HepG2 (cell line): ENCODE data around the gene MYL3. TPM values are rescaled to one million over a fixed set of nuclear protein-coding genes. Genes with fewer than 3 reads are reported as not detected.
A peak's percentile ranks its signal among the peaks of the same experiment; 100 is the strongest.

Experiments used
- ASH2L ChIP-seq: fragments of 300-600, 200-600 bp; sonication (generic); IDR thresholded peaks from 2 replicates; pipeline ENCODE4 v1.7.0; 2017; ENCODE audit warnings: low read depth, mild to moderate bottlenecking, moderate library complexity, mixed read lengths, low read length; ENCODE audit not compliant: insufficient read length
- CREB1 ChIP-seq, 2 experiments: fragments of 450-650 bp in 1 of 2; IDR thresholded peaks; 2 replicates each; pipeline ENCODE4 v1.6.1; 2016 to 2017; ENCODE audit warnings: control low read depth in 1 of 2, mild to moderate bottlenecking in 1 of 2, missing compliant biosample characterization in 1 of 2, missing genetic modification characterization in 1 of 2
- ELF3 ChIP-seq: IDR thresholded peaks from 2 replicates; pipeline ENCODE4 v1.6.1; 2016; ENCODE audit warnings: missing genetic modification reagents, missing compliant biosample characterization
- FOSL2 ChIP-seq: sonication (generic); formaldehyde crosslinking; IDR thresholded peaks from 2 replicates; pipeline ENCODE4 v1.4.0; 2020; ENCODE audit warnings: missing genetic modification reagents
- GABPB1 ChIP-seq: IDR thresholded peaks from 2 replicates; pipeline ENCODE4 v1.6.1; 2016; ENCODE audit warnings: mild to moderate bottlenecking, missing genetic modification reagents, moderate library complexity, missing compliant biosample characterization
- HNRNPK ChIP-seq: fragments of 200-400 bp; formaldehyde crosslinking; IDR thresholded peaks from 2 replicates; pipeline ENCODE4 v1.6.1; 2018; ENCODE audit warnings: low read length, low read depth, moderate library complexity, mild to moderate bottlenecking; ENCODE audit not compliant: poor library complexity, severe bottlenecking
- MXI1 ChIP-seq: IDR thresholded peaks from 3 replicates; pipeline ENCODE4 v1.6.1; 2012; ENCODE audit warnings: low read depth, low read length, inconsistent platforms, borderline replicate concordance
- POGZ ChIP-seq: sonication (generic); formaldehyde crosslinking; IDR thresholded peaks from 2 replicates; pipeline ENCODE4 v1.4.0; 2020; ENCODE audit warnings: mild to moderate bottlenecking, missing genetic modification reagents
- POLR2AphosphoS2 ChIP-seq: IDR thresholded peaks from 2 replicates; pipeline ENCODE4 v1.6.1; 2011; ENCODE audit warnings: low read depth, low read length, improper control_type of control experiment
- RFX1 ChIP-seq: fragments of 450-650 bp; IDR thresholded peaks from 2 replicates; pipeline ENCODE4 v1.6.1; 2017
- RXRB ChIP-seq: IDR thresholded peaks from 2 replicates; pipeline ENCODE4 v1.6.1; 2016; ENCODE audit warnings: borderline replicate concordance, missing genetic modification reagents, missing compliant biosample characterization
- SAP130 ChIP-seq: IDR thresholded peaks from 2 replicates; pipeline ENCODE4 v1.6.1; 2016; ENCODE audit warnings: low read depth
- SMYD3 ChIP-seq: sonication (generic); formaldehyde crosslinking; IDR thresholded peaks from 2 replicates; pipeline ENCODE4 v1.8.1; 2023; ENCODE audit warnings: mild to moderate bottlenecking, missing genetic modification reagents
- SRSF9 ChIP-seq: fragments of 200-400 bp; formaldehyde crosslinking; IDR thresholded peaks from 2 replicates; pipeline ENCODE4 v1.6.1; 2018; ENCODE audit warnings: borderline replicate concordance, mild to moderate bottlenecking, low read depth, low read length; ENCODE audit not compliant: insufficient read depth, poor library complexity, severe bottlenecking
- ZBTB42 ChIP-seq: sonication (generic); formaldehyde crosslinking; IDR thresholded peaks from 2 replicates; pipeline ENCODE4 v1.5.0; 2020; ENCODE audit warnings: mild to moderate bottlenecking, missing genetic modification reagents
- ZC3H13 ChIP-seq: sonication (generic); formaldehyde crosslinking; IDR thresholded peaks from 2 replicates; pipeline ENCODE4 v1.8.1; 2023; ENCODE audit warnings: mild to moderate bottlenecking, missing genetic modification reagents, moderate library complexity
- ZFY ChIP-seq: sonication (generic); formaldehyde crosslinking; IDR thresholded peaks from 2 replicates; pipeline ENCODE4 v1.4.0; 2020; ENCODE audit warnings: missing genetic modification reagents
- ZMYM3 ChIP-seq: sonication (generic); formaldehyde crosslinking; IDR thresholded peaks from 2 replicates; pipeline ENCODE4 v1.5.1; 2020; ENCODE audit warnings: mild to moderate bottlenecking, missing genetic modification reagents
- ZNF263 ChIP-seq: sonication (generic); formaldehyde crosslinking; IDR thresholded peaks from 2 replicates; pipeline ENCODE4 v1.4.0; 2020; ENCODE audit warnings: missing genetic modification reagents
- ZNF556 ChIP-seq: sonication (generic); formaldehyde crosslinking; IDR thresholded peaks from 2 replicates; pipeline ENCODE4 v1.4.0; 2020; ENCODE audit warnings: mild to moderate bottlenecking, missing genetic modification reagents, borderline replicate concordance
- ZNF615 ChIP-seq: sonication (generic); formaldehyde crosslinking; IDR thresholded peaks from 2 replicates; pipeline ENCODE4 v1.5.0; 2020; ENCODE audit warnings: mild to moderate bottlenecking, missing genetic modification reagents, borderline replicate concordance
- ZSCAN22 ChIP-seq: sonication (generic); formaldehyde crosslinking; IDR thresholded peaks from 2 replicates; pipeline ENCODE4 v1.4.0; 2020; ENCODE audit warnings: mild to moderate bottlenecking, missing genetic modification reagents
- polyA plus RNA-seq, 8 experiments: library from polyadenylated mRNA; depleted of rRNA in 3 of 8; stranded (reverse) in 7 of 8; unstranded in 1 of 8; fragments of >200 nt; fragmentation: Illumina TruSeq in 4 of 8; extraction: Trizol in 4 of 8; gene quantifications; 2 replicates each; pipeline versions ENCODE4 v1.2.1 to v1.2.3, GENCODE V29; 2011 to 2016; ENCODE audit warnings: low read depth in 4 of 8, missing spikeins in 1 of 8, mixed read lengths in 1 of 8; ENCODE audit not compliant: insufficient read depth in 1 of 8
- total RNA-seq, 5 experiments: library from RNA; depleted of rRNA; stranded (reverse); fragments of >200 nt; fragmentation: Illumina TruSeq; extraction: Trizol; gene quantifications; 2 replicates each; pipeline ENCODE4 v1.2.3, GENCODE V29; 2016; ENCODE audit warnings: low read depth in 1 of 5
- TF ChIP-seq, protein P1 (sequence below): sonication (generic); IDR thresholded peaks from 2 replicates; pipeline ENCODE4 v1.6.1; 2016; ENCODE audit warnings: low read depth, borderline replicate concordance
- TF ChIP-seq, protein P2 (sequence below): sonication (generic); formaldehyde crosslinking; IDR thresholded peaks from 2 replicates; pipeline ENCODE4 v1.4.0; 2020; ENCODE audit warnings: missing genetic modification reagents, borderline replicate concordance
- TF ChIP-seq, protein P3 (sequence below): sonication (generic); formaldehyde crosslinking; IDR thresholded peaks from 2 replicates; pipeline ENCODE4 v1.9.0; 2021; ENCODE audit warnings: missing genetic modification reagents, borderline replicate concordance
- TF ChIP-seq, protein P4 (sequence below): sonication (generic); formaldehyde crosslinking; IDR thresholded peaks from 2 replicates; pipeline ENCODE4 v1.5.0; 2020; ENCODE audit warnings: missing genetic modification reagents, mild to moderate bottlenecking, borderline replicate concordance

Gene MYL3
- total and polyA plus RNA-seq, 2 of the 13 experiments (the other 11 are each of a cell fraction or from before 2014, with no cell fraction given): not detected

DNA sequence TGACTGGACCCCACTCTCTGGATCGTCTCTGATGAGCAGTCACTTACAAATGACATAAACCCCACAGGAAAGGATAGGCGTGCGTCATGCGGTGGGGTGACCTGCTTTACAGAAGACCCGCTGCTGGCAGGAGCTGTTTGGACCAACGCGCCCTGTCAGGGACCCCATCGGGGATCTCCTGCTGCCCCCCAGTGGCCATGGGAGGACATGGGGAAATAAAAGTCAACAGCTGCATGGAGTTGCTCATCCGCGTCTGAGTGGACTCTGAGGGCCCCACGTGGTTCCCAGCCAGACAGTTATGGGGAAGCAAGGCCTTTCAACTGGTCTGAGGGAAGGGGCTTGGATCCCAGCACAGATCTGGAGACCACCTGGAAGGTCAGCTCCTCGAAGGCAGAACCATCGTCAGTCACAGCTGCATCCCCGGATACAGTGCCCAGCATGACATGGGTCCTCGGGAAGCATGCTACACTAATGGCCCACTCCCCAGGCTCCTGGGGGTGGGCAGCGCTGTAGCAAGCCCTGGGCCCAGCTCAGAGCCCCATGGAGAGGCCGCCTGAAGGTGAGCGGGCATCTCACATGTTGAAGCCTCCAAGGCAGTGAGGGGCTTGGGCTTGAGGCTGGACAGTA, 46.4 kb upstream of the MYL3 start (continued):
- TF ChIP-seq POGZ (no peak), HNRNPK (no peak), SAP130 (peak; percentile 55), MXI1 (peak; percentile 26; the same call in 1 of the 3 replicates), SMYD3 (no peak), ZNF263 (CRISPR knock-in tag) (no peak), SRSF9 (no peak), ZNF615 (CRISPR knock-in tag) (no peak), ZBTB42 (CRISPR knock-in tag) (no peak), ASH2L (no peak), FOSL2 (CRISPR knock-in tag) (peak; percentile 31; the same call in 1 of the 2 replicates), ZSCAN22 (CRISPR knock-in tag) (no peak), ZNF556 (CRISPR knock-in tag) (no peak), RXRB (CRISPR knock-in tag) (peak; percentile 26; the same call in 1 of the 2 replicates), ZMYM3 (CRISPR knock-in tag) (no peak), POLR2AphosphoS2 (no peak), ELF3 (CRISPR knock-in tag) (0 out of 2 replicates have a peak, but pooled peaks have one; percentile 24), CREB1 (IDR thresholded peaks at IDR 0.05) (0 out of 2 replicates have a peak, but pooled peaks have one; percentile 12), CREB1 (CRISPR knock-in tag; IDR thresholded peaks at IDR 0.05) (no peak), RFX1 (no peak), GABPB1 (peak; percentile 0; the same call in 1 of the 2 replicates), ZC3H13 (CRISPR knock-in tag) (no peak), ZFY (CRISPR knock-in tag) (0 out of 2 replicates have a peak, but pooled peaks have one; percentile 43)
- TF ChIP-seq, protein P1, sequence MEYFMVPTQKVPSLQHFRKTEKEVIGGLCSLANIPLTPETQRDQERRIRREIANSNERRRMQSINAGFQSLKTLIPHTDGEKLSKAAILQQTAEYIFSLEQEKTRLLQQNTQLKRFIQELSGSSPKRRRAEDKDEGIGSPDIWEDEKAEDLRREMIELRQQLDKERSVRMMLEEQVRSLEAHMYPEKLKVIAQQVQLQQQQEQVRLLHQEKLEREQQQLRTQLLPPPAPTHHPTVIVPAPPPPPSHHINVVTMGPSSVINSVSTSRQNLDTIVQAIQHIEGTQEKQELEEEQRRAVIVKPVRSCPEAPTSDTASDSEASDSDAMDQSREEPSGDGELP: peak; percentile 49; the same call in 1 of the 2 replicates
- TF ChIP-seq, protein P2, sequence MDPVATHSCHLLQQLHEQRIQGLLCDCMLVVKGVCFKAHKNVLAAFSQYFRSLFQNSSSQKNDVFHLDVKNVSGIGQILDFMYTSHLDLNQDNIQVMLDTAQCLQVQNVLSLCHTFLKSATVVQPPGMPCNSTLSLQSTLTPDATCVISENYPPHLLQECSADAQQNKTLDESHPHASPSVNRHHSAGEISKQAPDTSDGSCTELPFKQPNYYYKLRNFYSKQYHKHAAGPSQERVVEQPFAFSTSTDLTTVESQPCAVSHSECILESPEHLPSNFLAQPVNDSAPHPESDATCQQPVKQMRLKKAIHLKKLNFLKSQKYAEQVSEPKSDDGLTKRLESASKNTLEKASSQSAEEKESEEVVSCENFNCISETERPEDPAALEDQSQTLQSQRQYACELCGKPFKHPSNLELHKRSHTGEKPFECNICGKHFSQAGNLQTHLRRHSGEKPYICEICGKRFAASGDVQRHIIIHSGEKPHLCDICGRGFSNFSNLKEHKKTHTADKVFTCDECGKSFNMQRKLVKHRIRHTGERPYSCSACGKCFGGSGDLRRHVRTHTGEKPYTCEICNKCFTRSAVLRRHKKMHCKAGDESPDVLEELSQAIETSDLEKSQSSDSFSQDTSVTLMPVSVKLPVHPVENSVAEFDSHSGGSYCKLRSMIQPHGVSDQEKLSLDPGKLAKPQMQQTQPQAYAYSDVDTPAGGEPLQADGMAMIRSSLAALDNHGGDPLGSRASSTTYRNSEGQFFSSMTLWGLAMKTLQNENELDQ: no peak
- TF ChIP-seq, protein P3, sequence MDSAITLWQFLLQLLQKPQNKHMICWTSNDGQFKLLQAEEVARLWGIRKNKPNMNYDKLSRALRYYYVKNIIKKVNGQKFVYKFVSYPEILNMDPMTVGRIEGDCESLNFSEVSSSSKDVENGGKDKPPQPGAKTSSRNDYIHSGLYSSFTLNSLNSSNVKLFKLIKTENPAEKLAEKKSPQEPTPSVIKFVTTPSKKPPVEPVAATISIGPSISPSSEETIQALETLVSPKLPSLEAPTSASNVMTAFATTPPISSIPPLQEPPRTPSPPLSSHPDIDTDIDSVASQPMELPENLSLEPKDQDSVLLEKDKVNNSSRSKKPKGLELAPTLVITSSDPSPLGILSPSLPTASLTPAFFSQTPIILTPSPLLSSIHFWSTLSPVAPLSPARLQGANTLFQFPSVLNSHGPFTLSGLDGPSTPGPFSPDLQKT: no peak
- TF ChIP-seq, protein P4, sequence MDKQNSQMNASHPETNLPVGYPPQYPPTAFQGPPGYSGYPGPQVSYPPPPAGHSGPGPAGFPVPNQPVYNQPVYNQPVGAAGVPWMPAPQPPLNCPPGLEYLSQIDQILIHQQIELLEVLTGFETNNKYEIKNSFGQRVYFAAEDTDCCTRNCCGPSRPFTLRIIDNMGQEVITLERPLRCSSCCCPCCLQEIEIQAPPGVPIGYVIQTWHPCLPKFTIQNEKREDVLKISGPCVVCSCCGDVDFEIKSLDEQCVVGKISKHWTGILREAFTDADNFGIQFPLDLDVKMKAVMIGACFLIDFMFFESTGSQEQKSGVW: no peak
